OCI-M1 (cell line): ENCODE data around the gene AHDC1.

Experiments used
- DNase-seq: peaks from one replicate; lab custom pipeline; 2025; lab: John Stamatoyannopoulos, UW

AHDC1 gene

DNA sequence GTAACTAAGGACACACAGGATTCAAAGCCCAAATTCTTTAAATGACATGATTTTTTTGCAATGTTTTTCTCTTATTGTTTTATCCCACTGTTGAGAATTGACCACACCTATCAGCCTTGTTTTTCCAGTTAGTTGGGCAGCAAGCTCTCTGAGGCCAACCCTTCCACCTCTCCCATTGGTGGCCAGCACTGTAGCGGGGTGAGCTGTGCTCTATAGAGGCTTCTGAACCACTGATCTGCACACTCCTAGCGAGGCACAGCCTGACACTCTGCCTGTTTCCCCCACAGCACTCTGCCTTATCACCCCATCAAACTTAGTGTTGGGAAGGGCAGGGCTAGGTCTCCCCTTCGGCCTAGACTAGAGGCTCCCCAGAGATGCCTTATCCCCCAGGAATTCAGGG, 19.5 kb downstream of the AHDC1 start:
- no peak for DNase-seq

GRCh38 chr1:27583479-27583878, 20.5 kb downstream of the AHDC1 start:
- no peak for DNase-seq

DNA sequence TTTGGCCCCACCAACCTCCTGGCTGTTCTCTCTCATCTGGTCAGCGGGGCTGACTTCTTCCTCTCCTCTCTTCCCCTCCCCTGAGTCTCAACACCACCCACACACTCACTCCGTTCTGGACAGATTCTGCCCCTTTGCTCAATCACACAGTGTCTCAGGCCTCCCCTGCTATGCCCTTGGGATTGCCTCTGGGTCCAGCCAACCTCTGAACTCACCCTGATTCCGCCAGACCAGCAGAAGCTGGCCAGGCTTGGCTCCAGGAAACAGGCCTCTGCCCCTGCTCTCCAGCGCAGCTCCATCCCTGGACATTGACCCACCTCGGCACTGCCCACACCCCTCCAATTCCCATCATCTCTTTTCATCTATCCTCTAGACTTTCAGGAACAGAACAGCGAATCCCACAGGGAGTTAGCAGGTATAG, 22.1 kb downstream of the AHDC1 start:
- DNase-seq: no peak

DNA sequence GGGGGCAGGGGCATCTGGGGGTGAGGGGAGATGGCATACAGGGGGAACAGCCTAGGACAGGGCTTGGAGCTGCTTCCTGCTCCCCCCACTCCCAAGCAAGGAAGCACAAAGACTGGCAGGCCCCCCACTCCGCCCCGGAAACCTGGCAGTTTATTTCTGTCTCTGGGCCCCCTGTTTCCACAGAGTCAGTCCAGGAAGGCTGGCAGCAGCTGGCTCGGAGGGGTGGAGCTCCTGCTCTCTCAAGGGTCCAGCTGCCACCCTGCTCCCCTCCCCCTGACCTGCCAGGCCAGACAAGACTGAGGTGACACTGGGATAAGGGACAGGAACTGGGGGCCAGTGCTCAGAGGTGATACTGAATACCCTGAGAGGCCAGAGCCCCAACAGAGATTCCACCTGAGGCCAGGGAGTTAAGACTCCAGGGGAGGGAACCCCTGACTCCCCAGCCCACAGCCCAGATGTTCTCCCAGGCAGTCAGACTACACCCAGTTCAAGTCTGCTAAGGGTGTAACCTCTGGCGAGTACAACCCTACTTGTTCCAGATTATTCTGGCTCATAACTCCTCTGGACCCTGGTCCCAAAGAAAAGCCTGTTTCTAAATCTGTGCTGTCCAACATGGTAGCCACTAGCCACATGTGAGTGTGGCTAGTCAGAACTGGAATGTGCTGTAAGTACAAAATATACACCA, 26.3 kb downstream of the AHDC1 start:
- no peak for DNase-seq

GRCh38 chr1:27576806-27577227, 27.1 kb downstream of the AHDC1 start:
- no peak for DNase-seq

- DNase-seq: no peak
Measured at GRCh38 chr1:27575840-27576331, 28.1 kb downstream of the AHDC1 start.

GRCh38 chr1:27574871-27575831, 28.8 kb downstream of the AHDC1 start:
- DNase-seq: no peak

GRCh38 chr1:27574001-27574781, 29.8 kb downstream of the AHDC1 start:
- DNase-seq: peak; percentile 25

DNA sequence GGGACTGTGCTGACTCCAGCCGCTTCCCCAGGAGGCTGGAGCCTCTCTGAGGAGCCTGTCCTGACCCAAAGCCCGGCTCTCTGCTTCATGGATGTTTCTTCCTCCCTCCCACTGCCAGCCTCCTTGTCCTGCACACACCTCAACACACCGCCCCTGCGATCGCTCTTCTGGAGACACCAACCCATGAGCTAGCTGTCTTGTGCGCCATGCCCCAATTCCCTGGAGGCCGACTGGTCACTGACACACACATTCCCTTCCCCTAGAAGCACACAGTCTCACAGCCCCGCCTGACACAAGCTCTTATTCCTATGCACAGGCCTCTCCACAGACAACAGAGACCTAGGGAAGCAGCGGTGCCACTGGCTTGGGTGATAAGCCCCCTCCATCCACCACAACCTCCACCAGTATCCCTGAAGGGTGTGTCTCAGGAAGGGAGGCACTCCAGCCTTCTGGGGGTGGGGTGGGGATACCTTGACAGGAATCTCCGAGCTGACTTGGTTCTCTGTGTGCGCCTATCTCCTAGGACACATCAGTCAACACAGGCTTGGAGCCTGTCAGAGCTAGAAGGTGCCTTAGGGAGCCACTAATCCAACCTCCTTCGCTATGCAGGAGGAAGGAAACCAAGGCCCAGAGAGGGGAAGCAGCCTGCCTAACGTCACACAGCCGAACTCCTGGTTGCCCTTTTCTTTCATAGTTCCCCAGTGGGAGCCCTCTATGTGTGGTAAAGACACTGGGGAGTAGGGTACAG, 31.1 kb downstream of the AHDC1 start:
- no peak for DNase-seq

GRCh38 chr1:27572019-27572678, 31.8 kb downstream of the AHDC1 start:
- DNase-seq: no peak

- DNase-seq: no peak
Measured at GRCh38 chr1:27571439-27572018, 32.4 kb downstream of the AHDC1 start.

GRCh38 chr1:27570784-27571183, 33.2 kb downstream of the AHDC1 start:
- no peak for DNase-seq

- DNase-seq: no peak
Measured at GRCh38 chr1:27570356-27570755, 33.6 kb downstream of the AHDC1 start.

GRCh38 chr1:27569506-27570291, 34.2 kb downstream of the AHDC1 start:
- DNase-seq: no peak

- DNase-seq: no peak
Measured at GRCh38 chr1:27569088-27569460, 34.9 kb downstream of the AHDC1 start.

DNA sequence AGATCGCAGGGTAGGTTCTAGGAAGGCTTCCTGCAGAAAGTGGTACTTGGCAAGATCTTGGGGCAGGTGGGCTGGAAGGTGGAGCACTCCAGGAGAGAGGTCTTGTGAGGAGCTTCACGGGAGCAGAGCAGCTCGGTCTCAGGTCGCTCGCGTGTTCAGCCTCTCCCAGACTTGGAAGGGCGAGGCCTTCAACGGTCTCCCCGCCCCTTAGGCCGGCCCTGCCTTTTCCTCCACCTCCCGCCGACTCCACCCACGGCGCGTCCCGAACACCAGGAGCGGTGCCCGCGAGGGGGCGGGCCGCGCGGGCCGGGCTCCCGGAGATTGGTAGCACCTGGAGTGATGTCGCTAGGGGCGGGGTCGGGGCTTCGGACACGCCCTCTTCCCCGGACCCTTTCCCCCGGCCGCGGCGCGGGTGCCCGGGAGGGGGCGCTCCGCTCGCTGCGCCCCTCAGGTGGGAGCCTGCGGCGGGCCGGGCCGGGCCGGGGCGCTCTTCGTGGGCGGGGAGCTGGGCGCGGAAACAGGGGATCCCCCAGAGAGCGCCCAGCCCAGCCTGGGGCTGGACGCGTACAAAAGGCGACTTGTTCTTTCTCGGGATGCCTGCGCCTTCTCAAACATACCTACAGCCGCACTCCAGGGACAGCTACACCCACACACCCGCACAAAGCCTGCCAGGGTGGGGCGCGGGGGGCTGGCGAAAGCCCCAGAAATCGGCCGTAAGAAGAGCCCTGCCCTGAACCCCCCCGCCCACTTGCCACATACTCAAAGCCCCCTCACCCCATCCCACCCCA, 35.5 kb downstream of the AHDC1 start:
- peak; percentile 97 for DNase-seq

GRCh38 chr1:27567971-27568299, 36.0 kb downstream of the AHDC1 start:
- DNase-seq: no peak

- no peak for DNase-seq
Measured at GRCh38 chr1:27567146-27567526, 36.8 kb downstream of the AHDC1 start.

- no peak for DNase-seq
Measured at GRCh38 chr1:27566462-27567145, 37.3 kb downstream of the AHDC1 start.
